ENCODE measurements around the gene TRIM65. TPM values are rescaled to one million over a fixed set of nuclear protein-coding genes. Genes with fewer than 3 reads are reported as not detected.

TRIM65 gene
- total RNA-seq, 4 donors from 2014 or later = 13.3 to 36.4 (median 27.4) TPM

DNA sequence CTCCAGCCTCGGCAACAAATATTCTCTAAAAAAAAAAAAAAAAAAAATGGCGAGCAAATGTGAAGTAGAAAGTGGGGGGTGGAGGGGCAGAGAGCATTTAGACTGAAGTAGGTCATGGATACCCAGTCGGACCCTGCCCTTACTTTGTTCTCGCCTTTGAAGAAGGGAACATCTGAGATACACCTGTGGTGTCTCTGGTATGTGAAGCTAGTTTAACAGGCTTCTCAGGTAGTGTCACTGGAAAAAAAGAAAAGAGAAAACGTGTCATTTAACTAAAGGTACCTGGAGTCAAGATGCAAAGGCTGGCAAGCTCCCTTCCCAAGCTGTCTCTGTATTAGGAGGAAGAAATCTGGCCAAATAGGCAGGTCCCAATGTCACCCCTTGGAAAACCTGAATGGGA is 36.1 kb upstream of the TRIM65 start:
- TF ChIP-seq POLR2AphosphoS5 (IDR thresholded peaks at IDR 0.05) = no peak
- no peak for TF ChIP-seq POLR2A (IDR thresholded peaks at IDR 0.05; ENCODE audit: low read depth)
- no peak for TF ChIP-seq CTCF (IDR thresholded peaks at IDR 0.05)
- no peak for TF ChIP-seq EP300 (IDR thresholded peaks at IDR 0.05)
- Histone ChIP-seq H3K4me1 (no peaks in the 10 kb centered on the region), H3K4me3 (no peak overlapping the region), H3K27me3 (no peaks in the 10 kb centered on the region), H3K36me3 (peaks cover 0 to 20% (median 3%) of the 10 kb centered on the region in 4 donors), H3K9me3 (no peaks in the 10 kb centered on the region), H3K27ac (replicated peaks in 1 of 4) (no peak overlapping the region)
- intact Hi-C loops (cut with DNase I) = no loop called here
- WGBS = 91% methylated on average over 5 of the region's 5 CpGs
- no peak for DNase-seq (ENCODE audit: extremely low spot score)

GRCh38 chr17:75931062-75931461 is 34.3 kb upstream of the TRIM65 start:
- Histone ChIP-seq H3K4me3 (no peak overlapping the region), H3K36me3 (peaks cover 0 to 33% (median 7%) of the 10 kb centered on the region in 4 donors), H3K9me3 (no peaks in the 10 kb centered on the region), H3K27me3 (no peaks in the 10 kb centered on the region), H3K27ac (replicated peaks in 1 of 4) (no peak overlapping the region), H3K4me1 (no peaks in the 10 kb centered on the region)
- intact Hi-C loops (cut with DNase I) = no loop called here
- WGBS = 90% methylated on average over 4 of the region's 4 CpGs
- TF ChIP-seq CTCF (IDR thresholded peaks at IDR 0.05) = no peak
- TF ChIP-seq POLR2AphosphoS5 (IDR thresholded peaks at IDR 0.05) = no peak
- no peak for DNase-seq (ENCODE audit: extremely low spot score)

DNA sequence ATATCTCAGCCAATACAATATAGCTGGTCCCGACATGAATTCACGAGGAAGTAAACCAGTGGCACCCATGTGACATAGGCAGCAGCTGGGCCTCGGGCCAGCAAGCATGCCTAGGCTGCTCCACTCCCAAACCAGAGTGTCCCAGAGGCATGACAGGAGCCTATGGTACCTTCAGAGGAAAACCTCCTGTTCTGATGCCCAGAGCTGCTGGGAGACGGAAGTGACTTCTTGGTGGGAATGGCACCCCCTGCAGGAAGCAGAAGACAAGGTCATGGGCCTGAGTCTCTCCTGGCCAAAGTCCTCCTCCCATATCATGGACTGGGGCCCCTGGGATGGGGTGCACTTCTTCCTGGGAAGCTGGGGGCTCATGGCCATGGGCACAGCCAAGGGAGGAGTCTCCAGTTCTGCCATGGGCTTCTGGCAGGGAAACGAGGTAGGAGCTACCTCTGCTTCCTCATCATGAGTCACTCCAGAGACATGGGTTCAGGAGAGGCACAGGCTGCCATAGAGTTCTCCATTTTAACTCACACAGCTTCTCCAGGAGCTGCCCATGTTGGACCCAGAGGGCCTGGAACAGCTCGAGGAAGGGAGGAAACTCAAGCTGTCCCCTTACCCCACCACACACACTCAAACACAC is 30.7 kb upstream of the TRIM65 start:
- intact Hi-C loops (cut with DNase I) = no loop called here
- no peak for DNase-seq (ENCODE audit: extremely low spot score)
- peaks cover 9 to 65% (median 26%) of the 10 kb centered on the region in 4 donors for H3K36me3 ChIP-seq
- H3K9me3 ChIP-seq = no peaks in the 10 kb centered on the region
- H3K4me1 ChIP-seq = no peaks in the 10 kb centered on the region
- no peak overlapping the region for H3K4me3 ChIP-seq
- 55% methylated on average over 5 of the region's 6 CpGs for WGBS
- H3K27ac ChIP-seq (replicated peaks in 1 of 4) = no peak overlapping the region
- TF ChIP-seq EP300 (IDR thresholded peaks at IDR 0.05) = no peak
- TF ChIP-seq CTCF (IDR thresholded peaks at IDR 0.05) = peak in 2 of 3 experiments; percentile 26 to 30
- H3K27me3 ChIP-seq = no peaks in the 10 kb centered on the region

DNA sequence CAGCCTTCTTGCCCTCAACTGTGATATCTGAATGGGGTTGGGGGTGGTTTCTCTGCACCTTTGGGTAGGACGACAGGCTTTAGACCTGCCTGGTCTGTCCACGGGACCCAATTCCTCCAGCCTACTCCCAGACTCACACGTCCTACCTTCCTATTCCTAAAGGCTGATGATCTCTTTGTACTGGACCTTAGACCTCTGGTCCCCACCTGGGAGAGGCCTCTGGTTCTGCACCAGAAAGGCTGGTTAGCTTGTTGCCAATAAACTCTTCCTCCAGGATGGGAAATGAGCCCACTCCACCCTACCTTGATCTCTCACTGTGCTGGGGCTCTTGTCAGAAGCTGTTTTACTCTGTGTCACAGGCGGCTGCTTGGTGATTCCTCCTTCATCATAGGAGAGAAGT is 29.7 kb upstream of the TRIM65 start:
- TF ChIP-seq CTCF (IDR thresholded peaks at IDR 0.05) (no peak), EP300 (IDR thresholded peaks at IDR 0.05) (no peak), POLR2A (IDR thresholded peaks at IDR 0.05; ENCODE audit: low read depth) (no peak), POLR2AphosphoS5 (IDR thresholded peaks at IDR 0.05) (no peak)
- intact Hi-C loops (cut with DNase I) = no loop called here
- Histone ChIP-seq H3K4me3 (no peak overlapping the region), H3K4me1 (no peaks in the 10 kb centered on the region), H3K27ac (replicated peaks in 1 of 4) (no peak overlapping the region), H3K9me3 (no peaks in the 10 kb centered on the region), H3K36me3 (peaks cover 10 to 66% (median 27%) of the 10 kb centered on the region in 4 donors), H3K27me3 (no peaks in the 10 kb centered on the region)
- WGBS = 90% methylated on average over 4 of the region's 4 CpGs
- no peak for DNase-seq (ENCODE audit: extremely low spot score)

DNA sequence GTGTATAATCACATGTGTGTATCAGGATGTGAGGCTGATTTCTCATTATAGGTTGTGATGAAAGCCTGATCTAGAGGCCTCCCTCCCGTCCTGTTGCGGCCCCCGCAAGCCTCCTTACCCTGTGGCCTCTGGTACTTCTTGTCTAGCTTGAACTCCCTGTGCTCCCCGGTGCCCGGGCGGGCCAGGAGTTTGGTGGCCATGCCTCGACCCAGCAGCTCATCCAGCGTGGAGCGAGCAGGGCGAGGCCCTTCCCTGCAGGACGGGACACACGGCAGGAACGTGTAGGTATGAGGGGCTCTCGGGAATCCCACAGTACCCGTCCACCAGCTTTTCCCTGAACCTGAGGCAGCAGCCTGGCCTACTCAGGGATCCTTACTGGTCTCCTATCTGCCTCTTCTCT is 29.2 kb upstream of the TRIM65 start:
- intact Hi-C loops (cut with DNase I) = no loop called here
- H3K36me3 ChIP-seq = peaks cover 10 to 71% (median 29%) of the 10 kb centered on the region in 4 donors
- H3K4me1 ChIP-seq = no peaks in the 10 kb centered on the region
- H3K4me3 ChIP-seq = no peak overlapping the region
- no peaks in the 10 kb centered on the region for H3K27me3 ChIP-seq
- DNase-seq (ENCODE audit: extremely low spot score) = no peak
- no peaks in the 10 kb centered on the region for H3K9me3 ChIP-seq
- no peak overlapping the region for H3K27ac ChIP-seq (replicated peaks in 1 of 4)
- 93% methylated on average over 15 of the region's 15 CpGs for WGBS
- TF ChIP-seq POLR2A (IDR thresholded peaks at IDR 0.05; ENCODE audit: low read depth) (no peak), EP300 (IDR thresholded peaks at IDR 0.05) (no peak), CTCF (IDR thresholded peaks at IDR 0.05) (no peak), POLR2AphosphoS5 (IDR thresholded peaks at IDR 0.05) (no peak)

Measured in esophagus muscularis mucosa (tissue), 4 donors.